ENCODE results near the gene AFF3. TPM values are rescaled to one million over a fixed set of nuclear protein-coding genes. Genes with fewer than 3 reads are reported as not detected.
"Not testable (repeated sequence)": the region's sequence is repeated elsewhere in the genome, so short reads cannot be mapped to it uniquely, and the experiment has no call there.

The AFF3 gene
- total RNA-seq, 1 experiment from 2014 or later = not detected

GRCh38 chr2:100102466-100103180 lies 39.8 kb downstream of the AFF3 start:
- peaks cover 28% of the 10 kb centered on the region for H3K27me3 Mint-ChIP-seq (ENCODE audit: unreplicated experiment)
- CTCF ChIA-PET; H3K9me3 Mint-ChIP-seq (ENCODE audit: low read depth, unreplicated experiment): not testable (repeated sequence)

GRCh38 chr2:100098855-100099254 lies 43.5 kb downstream of the AFF3 start:
- H3K4me3 Mint-ChIP-seq (ENCODE audit: low read depth, unreplicated experiment); BruUV-seq (replicated peaks); H3K27me3 Mint-ChIP-seq (ENCODE audit: unreplicated experiment): not testable (repeated sequence)

More at GRCh38 chr2:100102466-100103180, 39.8 kb downstream of the AFF3 start:
- DNase-seq; H3K36me3 Mint-ChIP-seq (ENCODE audit: insufficient read depth, unreplicated experiment); H3K27ac Mint-ChIP-seq (ENCODE audit: unreplicated experiment); H3K4me1 Mint-ChIP-seq (ENCODE audit: low read depth, unreplicated experiment); BruUV-seq (replicated peaks); H3K4me3 Mint-ChIP-seq (ENCODE audit: low read depth, unreplicated experiment); intact Hi-C loops (cut with micrococcal nuclease; ENCODE audit: unreplicated experiment): not testable (repeated sequence)

GRCh38 chr2:100097611-100098294 lies 44.6 kb downstream of the AFF3 start:
- DNase-seq; H3K27me3 Mint-ChIP-seq (ENCODE audit: unreplicated experiment); BruUV-seq (replicated peaks); intact Hi-C loops (cut with micrococcal nuclease; ENCODE audit: unreplicated experiment); H3K36me3 Mint-ChIP-seq (ENCODE audit: insufficient read depth, unreplicated experiment); H3K27ac Mint-ChIP-seq (ENCODE audit: unreplicated experiment); CTCF ChIA-PET; H3K4me1 Mint-ChIP-seq (ENCODE audit: low read depth, unreplicated experiment); H3K4me3 Mint-ChIP-seq (ENCODE audit: low read depth, unreplicated experiment); H3K9me3 Mint-ChIP-seq (ENCODE audit: low read depth, unreplicated experiment): not testable (repeated sequence)

More at GRCh38 chr2:100098855-100099254, 43.5 kb downstream of the AFF3 start:
- H3K4me1 Mint-ChIP-seq (ENCODE audit: low read depth, unreplicated experiment); H3K36me3 Mint-ChIP-seq (ENCODE audit: insufficient read depth, unreplicated experiment); DNase-seq; CTCF ChIA-PET; H3K9me3 Mint-ChIP-seq (ENCODE audit: low read depth, unreplicated experiment); H3K27ac Mint-ChIP-seq (ENCODE audit: unreplicated experiment); intact Hi-C loops (cut with micrococcal nuclease; ENCODE audit: unreplicated experiment): not testable (repeated sequence)

- H3K27ac Mint-ChIP-seq (ENCODE audit: unreplicated experiment); H3K4me3 Mint-ChIP-seq (ENCODE audit: low read depth, unreplicated experiment); H3K4me1 Mint-ChIP-seq (ENCODE audit: low read depth, unreplicated experiment); H3K9me3 Mint-ChIP-seq (ENCODE audit: low read depth, unreplicated experiment); CTCF ChIA-PET; H3K27me3 Mint-ChIP-seq (ENCODE audit: unreplicated experiment); DNase-seq; intact Hi-C loops (cut with micrococcal nuclease; ENCODE audit: unreplicated experiment); H3K36me3 Mint-ChIP-seq (ENCODE audit: insufficient read depth, unreplicated experiment); BruUV-seq (replicated peaks): not testable (repeated sequence)
These were observed 46.5 kb downstream of the AFF3 start for GRCh38 chr2:100095845-100096244.

- H3K36me3 Mint-ChIP-seq (ENCODE audit: insufficient read depth, unreplicated experiment); H3K4me3 Mint-ChIP-seq (ENCODE audit: low read depth, unreplicated experiment); CTCF ChIA-PET; H3K4me1 Mint-ChIP-seq (ENCODE audit: low read depth, unreplicated experiment); DNase-seq; H3K27ac Mint-ChIP-seq (ENCODE audit: unreplicated experiment); intact Hi-C loops (cut with micrococcal nuclease; ENCODE audit: unreplicated experiment); BruUV-seq (replicated peaks); H3K9me3 Mint-ChIP-seq (ENCODE audit: low read depth, unreplicated experiment); H3K27me3 Mint-ChIP-seq (ENCODE audit: unreplicated experiment): not testable (repeated sequence)
These were observed 50.6 kb downstream of the AFF3 start for GRCh38 chr2:100091807-100092206.

- CTCF ChIA-PET; H3K36me3 Mint-ChIP-seq (ENCODE audit: insufficient read depth, unreplicated experiment); H3K4me3 Mint-ChIP-seq (ENCODE audit: low read depth, unreplicated experiment); intact Hi-C loops (cut with micrococcal nuclease; ENCODE audit: unreplicated experiment); BruUV-seq (replicated peaks); H3K4me1 Mint-ChIP-seq (ENCODE audit: low read depth, unreplicated experiment); H3K27me3 Mint-ChIP-seq (ENCODE audit: unreplicated experiment); DNase-seq; H3K9me3 Mint-ChIP-seq (ENCODE audit: low read depth, unreplicated experiment); H3K27ac Mint-ChIP-seq (ENCODE audit: unreplicated experiment): not testable (repeated sequence)
These were observed 56.6 kb downstream of the AFF3 start for GRCh38 chr2:100085744-100086143.

GRCh38 chr2:100083421-100084216 lies 58.8 kb downstream of the AFF3 start:
- not testable (repeated sequence) for BruUV-seq (replicated peaks)
- peaks cover 13% of the 10 kb centered on the region for H3K27me3 Mint-ChIP-seq (ENCODE audit: unreplicated experiment)

GRCh38 chr2:100082302-100082978 lies 60.0 kb downstream of the AFF3 start:
- H3K4me3 Mint-ChIP-seq (ENCODE audit: low read depth, unreplicated experiment); intact Hi-C loops (cut with micrococcal nuclease; ENCODE audit: unreplicated experiment); BruUV-seq (replicated peaks); H3K9me3 Mint-ChIP-seq (ENCODE audit: low read depth, unreplicated experiment); H3K36me3 Mint-ChIP-seq (ENCODE audit: insufficient read depth, unreplicated experiment); DNase-seq; H3K27ac Mint-ChIP-seq (ENCODE audit: unreplicated experiment); H3K4me1 Mint-ChIP-seq (ENCODE audit: low read depth, unreplicated experiment); CTCF ChIA-PET: not testable (repeated sequence)
- peaks cover 20% of the 10 kb centered on the region for H3K27me3 Mint-ChIP-seq (ENCODE audit: unreplicated experiment)

More at GRCh38 chr2:100083421-100084216, 58.8 kb downstream of the AFF3 start:
- CTCF ChIA-PET; intact Hi-C loops (cut with micrococcal nuclease; ENCODE audit: unreplicated experiment); H3K36me3 Mint-ChIP-seq (ENCODE audit: insufficient read depth, unreplicated experiment); DNase-seq; H3K9me3 Mint-ChIP-seq (ENCODE audit: low read depth, unreplicated experiment); H3K4me1 Mint-ChIP-seq (ENCODE audit: low read depth, unreplicated experiment); H3K27ac Mint-ChIP-seq (ENCODE audit: unreplicated experiment); H3K4me3 Mint-ChIP-seq (ENCODE audit: low read depth, unreplicated experiment): not testable (repeated sequence)

Measured in Calu3 (cell line).